NCI-H1436 (cell line): ENCODE data around the gene BACE2.
"Not testable (repeated sequence)": the region's sequence is repeated elsewhere in the genome, so short reads cannot be mapped to it uniquely, and the experiment has no call there.

Experiments
- DNase-seq: peaks from one replicate; lab custom pipeline; 2025; lab: John Stamatoyannopoulos, UW

Gene BACE2

GRCh38 chr21:41185802-41186201 is 17.8 kb downstream of the BACE2 start:
- no peak for DNase-seq

DNA sequence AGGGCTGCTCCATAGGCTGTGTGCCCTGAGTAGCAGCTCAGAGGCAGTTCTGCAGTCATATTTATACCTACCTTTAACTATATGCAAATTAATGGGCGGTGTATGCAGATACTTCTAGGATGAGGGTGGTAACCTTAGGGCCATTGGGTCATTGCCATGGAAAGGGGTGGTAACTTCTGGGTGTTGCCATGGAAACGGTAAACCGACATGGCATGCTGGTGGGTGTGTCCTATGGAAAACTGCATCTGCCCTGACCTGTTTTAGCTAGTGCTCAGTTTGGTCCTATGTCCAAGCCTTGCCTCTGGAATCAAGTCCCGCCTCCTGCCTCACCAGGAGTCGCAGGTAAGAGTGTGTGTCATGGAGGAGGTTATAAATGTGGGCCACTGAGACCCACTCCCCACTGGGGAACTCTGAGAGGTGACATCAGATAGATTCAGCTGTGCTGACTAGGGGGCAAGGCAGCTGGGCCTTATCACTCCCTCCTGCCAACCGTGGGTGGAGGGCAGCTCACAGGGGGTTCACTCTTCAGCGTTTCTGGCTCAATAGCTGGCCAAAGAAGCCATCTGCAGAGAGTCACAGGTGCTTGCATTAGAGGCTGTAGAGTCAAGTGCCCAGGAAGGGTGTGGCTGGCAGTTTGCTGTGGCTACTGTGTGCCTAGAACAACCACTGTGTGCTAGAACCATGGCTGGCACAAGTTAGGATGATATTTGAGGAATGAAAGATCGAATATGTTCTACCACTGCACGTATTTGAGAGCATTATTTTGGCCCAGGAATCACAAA is 19.0 kb downstream of the BACE2 start:
- no peak for DNase-seq

DNA sequence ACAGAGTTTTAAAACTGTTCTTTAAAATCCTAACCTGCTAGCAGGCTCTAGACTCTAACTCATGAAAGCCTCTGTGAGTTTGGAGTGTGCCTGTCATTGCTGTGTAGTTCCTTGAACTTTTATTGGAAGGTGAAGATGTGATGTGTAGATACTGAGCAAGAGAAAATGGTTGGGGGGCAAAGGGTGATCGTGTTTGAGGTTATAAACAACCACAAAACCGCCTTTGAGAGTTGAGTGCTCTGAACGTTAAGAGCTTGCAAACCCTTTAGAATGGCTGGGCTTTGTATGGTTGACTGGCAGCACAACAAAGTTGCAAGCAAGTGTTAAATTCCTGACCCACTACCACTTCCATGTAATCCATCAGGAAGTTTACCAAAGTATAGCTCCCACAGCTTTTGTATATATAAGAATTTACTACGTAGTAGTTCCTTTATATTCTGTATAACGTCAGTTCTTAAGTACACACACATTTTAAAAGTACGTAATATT is 19.6 kb downstream of the BACE2 start:
- DNase-seq: no peak

DNA sequence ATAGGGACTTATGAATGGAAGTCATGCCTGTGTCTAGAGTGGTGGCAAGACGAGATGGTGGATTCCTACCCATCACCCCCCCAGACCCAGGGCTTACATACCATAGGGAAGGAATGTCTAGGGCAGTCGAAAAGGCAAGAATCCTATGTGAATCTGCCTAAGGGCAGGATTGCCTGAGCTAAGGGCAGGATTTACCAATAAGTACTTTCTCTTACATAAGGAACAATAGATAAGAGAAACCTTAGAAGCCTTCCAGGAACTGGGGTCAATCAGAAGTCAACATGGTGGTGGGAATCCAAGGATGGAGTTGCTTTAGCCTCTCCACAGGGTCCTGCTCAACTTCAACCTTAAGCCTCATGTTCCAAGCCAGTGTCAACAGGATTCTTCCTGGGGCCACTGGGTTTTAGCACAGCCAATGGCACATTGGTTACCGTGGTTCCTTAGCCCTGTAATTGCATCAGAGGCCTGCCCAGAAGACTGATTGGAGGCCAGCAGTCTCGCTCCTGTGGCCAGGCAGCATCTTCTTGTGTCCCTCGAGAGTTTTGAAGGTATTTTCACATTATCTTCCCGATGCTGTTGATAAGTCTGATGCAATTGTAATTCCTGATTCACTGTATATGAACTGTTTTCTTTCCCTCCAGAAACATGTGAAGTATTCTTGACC is 20.7 kb downstream of the BACE2 start:
- no peak for DNase-seq

- DNase-seq: no peak
Observed at GRCh38 chr21:41189150-41189745, 21.3 kb downstream of the BACE2 start.

DNA sequence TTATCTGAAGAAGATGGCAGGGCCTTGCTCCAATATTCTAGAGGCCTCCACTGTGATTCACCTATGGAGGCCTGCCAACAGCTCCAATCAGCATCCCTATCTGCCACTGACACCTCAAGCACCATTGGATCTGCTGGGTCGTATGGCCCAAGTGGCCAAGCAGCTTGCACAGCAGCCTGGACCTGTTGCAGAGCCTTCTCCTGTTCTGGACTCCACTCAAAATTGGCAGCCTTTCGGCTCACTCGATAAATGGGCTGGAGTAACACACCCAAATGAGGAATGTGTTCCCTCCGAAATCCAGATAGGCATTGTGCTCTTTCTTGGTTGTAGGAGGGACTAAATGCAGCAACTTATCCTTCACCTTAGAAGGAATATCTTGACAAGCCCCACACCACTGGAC is 24.6 kb downstream of the BACE2 start:
- not testable (repeated sequence) for DNase-seq

GRCh38 chr21:41195311-41195710 is 27.4 kb downstream of the BACE2 start:
- no peak for DNase-seq

DNA sequence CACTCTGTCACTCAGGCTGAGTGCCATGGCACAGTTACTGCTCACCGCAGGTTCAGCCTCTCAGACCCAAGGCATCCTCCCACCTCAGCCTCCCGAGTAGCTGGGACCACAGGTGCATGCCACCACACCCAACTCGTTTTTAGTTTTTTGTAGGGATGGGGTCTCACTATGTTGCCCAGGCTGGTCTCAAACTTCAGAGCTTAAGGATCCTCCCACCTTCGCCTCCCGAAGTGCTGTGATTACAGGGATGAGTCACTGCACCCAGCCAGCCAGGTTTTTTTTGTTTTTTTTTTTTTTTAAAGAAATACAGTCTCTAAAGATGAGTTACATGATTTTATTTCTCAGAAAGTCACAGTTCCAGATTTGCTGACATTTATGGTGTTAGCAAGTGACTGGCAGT is 29.0 kb downstream of the BACE2 start:
- DNase-seq: no peak

DNA sequence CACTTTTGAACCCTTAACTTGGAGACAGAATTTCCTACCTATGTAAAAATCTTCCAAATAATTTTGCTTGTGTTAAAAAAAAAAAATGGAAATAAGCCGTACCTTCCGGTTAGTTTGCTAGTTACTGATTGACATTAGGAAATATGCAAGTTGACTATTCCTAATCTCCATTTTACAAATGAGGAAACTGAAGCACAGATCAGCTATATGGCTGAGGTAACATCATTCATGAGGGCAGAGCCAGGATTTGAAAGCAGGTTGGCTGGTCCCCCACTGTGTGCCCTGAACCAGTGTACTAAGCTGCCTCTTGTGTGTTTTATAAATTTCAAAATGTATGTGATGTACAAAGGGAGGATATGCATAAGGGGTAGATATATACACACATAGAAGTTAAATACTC is 29.6 kb downstream of the BACE2 start:
- DNase-seq: no peak

GRCh38 chr21:41198647-41199046 is 30.7 kb downstream of the BACE2 start:
- not testable (repeated sequence) for DNase-seq

DNA sequence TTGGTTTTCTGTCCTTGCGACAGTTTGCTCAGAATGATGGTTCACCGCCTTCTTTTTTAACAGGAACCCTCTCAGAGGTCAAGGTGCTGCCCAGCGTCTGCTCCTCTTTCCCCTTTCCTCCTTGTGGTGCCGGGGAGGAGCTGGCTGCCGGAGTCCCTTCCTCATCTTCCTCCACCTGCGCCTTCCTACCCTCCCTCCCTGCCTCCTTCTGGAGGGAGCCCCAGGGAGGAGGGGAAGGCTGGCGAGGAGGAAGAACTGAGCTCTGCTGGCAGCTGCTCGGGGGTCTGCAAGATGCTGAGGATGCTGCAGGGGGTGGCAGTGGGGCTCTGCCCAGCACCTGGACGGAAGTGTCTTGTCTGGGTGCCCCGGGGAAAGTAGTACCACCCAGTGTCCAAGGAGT is 31.2 kb downstream of the BACE2 start:
- DNase-seq: no peak

GRCh38 chr21:41199588-41199987 is 31.6 kb downstream of the BACE2 start:
- DNase-seq: no peak

- DNase-seq: no peak
Observed at GRCh38 chr21:41201385-41201784, 33.4 kb downstream of the BACE2 start.

DNA sequence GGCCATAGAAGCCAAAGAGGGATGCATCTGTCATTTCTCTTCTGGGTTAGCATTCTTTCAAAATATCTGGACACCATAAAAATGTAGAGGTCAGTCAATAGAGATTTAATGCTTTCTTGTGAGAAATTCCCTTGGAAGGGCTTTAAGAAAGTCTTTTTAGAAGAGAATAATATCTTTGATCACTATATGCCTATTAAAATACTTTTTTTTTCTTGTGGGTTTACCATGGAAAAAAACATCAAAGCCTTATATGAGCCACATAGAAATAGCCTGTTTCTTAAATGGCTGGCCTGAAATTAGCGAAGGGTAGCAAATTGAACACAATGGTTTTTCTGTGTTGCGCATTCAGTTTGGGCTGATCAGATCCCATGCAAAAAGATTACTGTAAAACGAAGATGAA is 36.8 kb downstream of the BACE2 start:
- DNase-seq: no peak

DNA sequence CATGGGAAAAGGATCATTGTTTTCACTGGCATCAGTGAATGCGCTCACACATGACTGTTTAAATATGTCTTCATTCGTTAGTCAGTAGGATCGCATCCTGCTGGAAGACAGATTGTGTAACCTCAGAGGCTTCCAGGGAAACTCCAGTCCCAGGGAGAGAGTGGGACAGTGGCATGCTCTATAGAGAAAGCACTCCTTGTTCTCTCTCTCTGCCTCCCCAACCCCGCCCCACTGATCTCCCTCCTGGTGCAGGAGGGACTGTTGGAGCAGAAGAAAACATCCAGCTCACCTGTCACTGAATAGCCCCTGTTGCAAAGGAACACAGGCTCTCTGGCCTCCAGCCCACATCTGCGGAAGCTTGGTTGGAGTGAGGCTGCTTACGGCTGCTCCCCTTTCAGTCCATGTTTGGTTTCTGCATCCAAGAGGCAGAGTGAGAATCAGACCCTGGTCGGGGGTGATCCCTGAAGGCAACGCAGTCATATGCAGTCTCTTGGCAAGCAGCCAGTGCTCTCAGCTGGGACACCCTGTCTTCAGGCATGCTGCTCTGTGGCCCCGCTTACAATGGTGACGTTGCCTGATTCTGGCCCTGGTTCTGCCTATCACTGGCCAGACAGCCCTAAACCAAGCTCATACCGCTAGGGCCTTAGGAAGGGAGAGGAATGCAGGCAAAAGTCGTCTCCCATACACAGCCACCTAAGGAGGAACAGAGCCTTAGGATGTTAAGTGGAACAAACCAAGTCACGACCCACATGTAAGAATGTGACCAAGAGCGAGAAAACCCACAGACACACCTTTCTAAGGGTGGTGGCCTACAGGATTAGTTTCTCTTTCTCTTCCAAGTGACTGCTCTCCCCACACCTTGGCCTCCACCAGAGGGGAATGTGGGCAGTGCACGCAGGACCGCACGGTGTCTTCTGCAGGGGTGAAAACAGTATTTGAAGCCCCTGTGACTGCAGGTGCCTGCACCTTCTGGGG is 39.7 kb downstream of the BACE2 start:
- DNase-seq: no peak

GRCh38 chr21:41208376-41208763 is 40.4 kb downstream of the BACE2 start:
- DNase-seq: no peak

DNA sequence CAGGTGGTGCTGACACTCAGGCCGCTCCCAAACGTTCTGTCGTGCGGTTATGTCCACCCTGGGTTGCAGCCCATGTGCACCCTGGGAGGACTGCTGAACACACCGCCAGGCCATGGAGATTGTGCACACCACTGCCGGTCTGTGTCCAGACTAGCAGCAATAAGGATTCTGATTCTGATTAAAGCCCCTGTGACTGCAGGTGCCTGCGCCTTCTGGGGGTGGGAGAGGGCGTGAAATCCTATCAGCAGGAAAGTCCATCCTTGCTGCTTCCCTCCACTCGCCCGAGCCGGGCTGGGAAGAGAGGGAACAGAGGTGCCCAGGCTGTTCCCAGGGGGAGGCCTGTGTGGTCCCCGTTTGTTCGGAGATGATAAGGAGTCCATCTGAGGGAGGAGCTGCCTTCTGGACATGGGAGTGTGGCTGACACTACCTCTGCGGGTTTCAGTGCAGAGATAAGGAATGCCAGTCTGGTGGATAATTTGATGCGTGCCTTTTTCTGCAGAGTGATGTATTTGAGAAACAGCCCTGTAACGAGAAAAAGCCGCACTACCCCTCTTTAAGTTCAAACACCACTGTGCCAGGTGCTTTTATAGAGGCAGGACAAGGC is 41.2 kb downstream of the BACE2 start:
- no peak for DNase-seq

- DNase-seq: no peak
Observed at GRCh38 chr21:41210426-41211059, 42.6 kb downstream of the BACE2 start.

- no peak for DNase-seq
Observed at GRCh38 chr21:41211060-41211805, 43.3 kb downstream of the BACE2 start.

- no peak for DNase-seq
Observed at GRCh38 chr21:41213021-41213420, 45.1 kb downstream of the BACE2 start.
